ENCODE data around the gene CDR2.

CDR2 gene

DNA sequence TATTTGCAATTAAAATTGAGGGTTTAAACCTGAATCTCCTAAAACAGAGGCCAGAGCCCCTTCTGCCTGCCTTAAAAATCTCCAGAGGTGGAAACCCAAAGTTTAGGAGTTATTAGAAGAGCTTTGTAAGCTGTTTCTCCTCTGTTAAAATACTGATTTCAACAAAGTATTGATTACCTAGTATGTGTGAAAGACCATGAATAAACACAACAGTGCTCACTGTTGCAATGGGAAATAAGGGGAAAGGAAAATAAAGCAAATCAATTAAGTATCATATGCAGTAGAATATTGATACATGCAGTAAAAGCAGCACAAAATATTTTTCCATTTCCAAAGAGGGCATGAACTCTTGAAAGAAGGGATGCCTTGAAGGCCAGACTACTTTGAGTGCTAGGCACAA, 14.7 kb downstream of the CDR2 start:
- peaks cover 3% of the 10 kb centered on the region; the same call in 1 of the 2 replicates for H3K36me3 ChIP-seq (ENCODE audit: insufficient read depth)
- TF ChIP-seq, protein P1, sequence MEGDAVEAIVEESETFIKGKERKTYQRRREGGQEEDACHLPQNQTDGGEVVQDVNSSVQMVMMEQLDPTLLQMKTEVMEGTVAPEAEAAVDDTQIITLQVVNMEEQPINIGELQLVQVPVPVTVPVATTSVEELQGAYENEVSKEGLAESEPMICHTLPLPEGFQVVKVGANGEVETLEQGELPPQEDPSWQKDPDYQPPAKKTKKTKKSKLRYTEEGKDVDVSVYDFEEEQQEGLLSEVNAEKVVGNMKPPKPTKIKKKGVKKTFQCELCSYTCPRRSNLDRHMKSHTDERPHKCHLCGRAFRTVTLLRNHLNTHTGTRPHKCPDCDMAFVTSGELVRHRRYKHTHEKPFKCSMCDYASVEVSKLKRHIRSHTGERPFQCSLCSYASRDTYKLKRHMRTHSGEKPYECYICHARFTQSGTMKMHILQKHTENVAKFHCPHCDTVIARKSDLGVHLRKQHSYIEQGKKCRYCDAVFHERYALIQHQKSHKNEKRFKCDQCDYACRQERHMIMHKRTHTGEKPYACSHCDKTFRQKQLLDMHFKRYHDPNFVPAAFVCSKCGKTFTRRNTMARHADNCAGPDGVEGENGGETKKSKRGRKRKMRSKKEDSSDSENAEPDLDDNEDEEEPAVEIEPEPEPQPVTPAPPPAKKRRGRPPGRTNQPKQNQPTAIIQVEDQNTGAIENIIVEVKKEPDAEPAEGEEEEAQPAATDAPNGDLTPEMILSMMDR (conservative IDR thresholded peaks at IDR 0.05; ENCODE audit: low read depth, low read length), result no peak
- peaks cover 19% of the 10 kb centered on the region; the same call in 1 of the 2 replicates for H3K79me2 ChIP-seq (ENCODE audit: insufficient read depth, low read depth)
- no peak overlapping the region for H3K9ac ChIP-seq
- H2AFZ ChIP-seq (ENCODE audit: low read depth), result no peak overlapping the region
- no peaks in the 10 kb centered on the region for H4K20me1 ChIP-seq (ENCODE audit: insufficient read depth)
- no peak overlapping the region for H3K4me2 ChIP-seq
- no peak overlapping the region for H3K27ac ChIP-seq
- no peaks in the 10 kb centered on the region for H3K27me3 ChIP-seq (ENCODE audit: insufficient read depth, low read depth)
- no peak overlapping the region for H3K4me3 ChIP-seq (IDR thresholded peaks at IDR 0.05; ENCODE audit: insufficient read depth, low read depth, low read length)
- H3K4me1 ChIP-seq (ENCODE audit: low read depth, poor library complexity, severe bottlenecking), result peaks cover 66% of the 10 kb centered on the region

DNA sequence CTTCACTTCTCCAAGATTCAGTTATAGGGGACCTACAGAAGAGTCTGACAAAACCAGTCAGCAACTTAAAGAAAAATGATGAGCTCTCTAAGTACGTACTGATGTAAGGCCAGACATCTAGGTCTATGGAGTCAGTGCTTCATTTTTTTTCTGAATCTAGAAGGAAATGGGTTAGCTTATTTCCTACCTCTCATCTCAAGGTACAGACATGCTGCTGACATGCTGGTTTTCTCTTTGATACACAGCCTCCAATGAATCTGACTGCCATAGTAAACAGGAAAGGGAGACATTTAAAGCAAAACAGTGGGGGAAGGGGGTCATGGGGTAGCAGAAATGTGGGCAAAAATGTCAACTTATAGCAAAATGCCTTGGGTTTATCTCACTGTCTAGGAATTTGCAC, 16.4 kb downstream of the CDR2 start:
- TF ChIP-seq, protein P1 (conservative IDR thresholded peaks at IDR 0.05; ENCODE audit: low read depth, low read length), result no peak
- no peak overlapping the region for H3K9ac ChIP-seq
- no peak overlapping the region for H3K4me2 ChIP-seq
- H3K36me3 ChIP-seq (ENCODE audit: insufficient read depth), result no peaks in the 10 kb centered on the region; the same call in 1 of the 2 replicates
- no peak overlapping the region for H3K4me3 ChIP-seq (IDR thresholded peaks at IDR 0.05; ENCODE audit: insufficient read depth, low read depth, low read length)
- no peaks in the 10 kb centered on the region for H3K27me3 ChIP-seq (ENCODE audit: insufficient read depth, low read depth)
- H3K79me2 ChIP-seq (ENCODE audit: insufficient read depth, low read depth), result peaks cover 19% of the 10 kb centered on the region; the same call in 1 of the 2 replicates
- H4K20me1 ChIP-seq (ENCODE audit: insufficient read depth), result no peaks in the 10 kb centered on the region
- H2AFZ ChIP-seq (ENCODE audit: low read depth), result no peak overlapping the region
- no peak overlapping the region for H3K27ac ChIP-seq
- peaks cover 65% of the 10 kb centered on the region for H3K4me1 ChIP-seq (ENCODE audit: low read depth, poor library complexity, severe bottlenecking)

DNA sequence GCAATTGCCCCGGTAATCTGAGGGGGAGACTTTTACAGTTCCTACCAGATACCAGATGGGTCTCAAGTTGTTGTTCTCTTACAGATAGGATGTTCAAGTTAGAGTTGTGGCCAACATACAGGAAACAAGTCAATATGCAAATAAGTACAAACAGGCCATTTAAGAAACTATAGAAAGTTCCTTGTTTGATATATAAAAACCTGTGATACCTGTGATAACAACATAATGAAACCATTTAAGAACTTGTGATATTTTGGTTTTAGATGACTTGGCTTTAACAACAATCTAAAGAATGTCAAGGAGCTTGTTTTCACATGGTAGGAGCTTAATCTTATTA, 16.8 kb downstream of the CDR2 start:
- H3K4me1 ChIP-seq (ENCODE audit: low read depth, poor library complexity, severe bottlenecking), result peaks cover 61% of the 10 kb centered on the region
- no peak overlapping the region for H3K4me3 ChIP-seq (IDR thresholded peaks at IDR 0.05; ENCODE audit: insufficient read depth, low read depth, low read length)
- no peaks in the 10 kb centered on the region for H3K27me3 ChIP-seq (ENCODE audit: insufficient read depth, low read depth)
- no peak overlapping the region for H3K9ac ChIP-seq
- H3K79me2 ChIP-seq (ENCODE audit: insufficient read depth, low read depth), result peaks cover 20% of the 10 kb centered on the region; the same call in 1 of the 2 replicates
- no peaks in the 10 kb centered on the region; the same call in 1 of the 2 replicates for H3K36me3 ChIP-seq (ENCODE audit: insufficient read depth)
- no peaks in the 10 kb centered on the region for H4K20me1 ChIP-seq (ENCODE audit: insufficient read depth)
- H3K4me2 ChIP-seq, result no peak overlapping the region
- no peak overlapping the region for H2AFZ ChIP-seq (ENCODE audit: low read depth)
- no peak overlapping the region for H3K27ac ChIP-seq
- TF ChIP-seq, protein P1 (conservative IDR thresholded peaks at IDR 0.05; ENCODE audit: low read depth, low read length), result no peak

DNA sequence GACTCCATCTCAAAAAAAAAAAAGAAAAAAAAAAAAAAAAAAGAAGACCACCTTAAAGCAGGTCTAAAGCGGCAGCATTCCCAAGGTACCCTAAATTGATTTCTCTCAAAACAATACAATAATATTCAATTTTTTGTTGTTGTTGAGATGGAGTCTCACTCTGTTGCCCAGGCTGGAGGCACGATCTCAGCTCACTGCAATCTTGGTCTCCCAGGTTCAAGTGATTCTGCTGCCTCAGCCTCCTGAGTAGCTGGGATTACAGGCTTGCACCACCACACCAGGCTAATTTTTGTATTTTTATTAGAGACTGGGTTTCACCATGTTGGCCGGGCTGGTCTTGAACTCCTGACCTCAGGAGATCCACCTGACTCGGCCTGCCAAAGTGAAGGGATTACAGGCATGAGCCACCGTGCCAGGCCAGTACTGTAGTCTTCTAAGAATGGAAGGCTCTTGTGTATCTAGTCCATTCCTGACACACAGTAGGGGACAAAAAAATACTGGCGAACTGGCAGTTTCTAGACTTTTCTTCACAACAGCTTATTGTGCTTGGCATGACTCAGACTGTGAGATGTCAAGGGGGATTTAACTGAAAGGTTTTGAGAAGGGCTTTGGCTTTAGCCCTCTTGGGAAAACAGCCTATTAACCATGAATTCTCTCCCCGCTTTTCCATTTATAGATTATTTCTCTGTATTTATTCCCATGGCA, 17.3 kb downstream of the CDR2 start:
- Histone ChIP-seq H3K27ac (no peak overlapping the region), H3K27me3 (ENCODE audit: insufficient read depth, low read depth) (no peaks in the 10 kb centered on the region), H3K4me2 (no peak overlapping the region), H3K36me3 (ENCODE audit: insufficient read depth) (no peaks in the 10 kb centered on the region; the same call in 1 of the 2 replicates), H2AFZ (ENCODE audit: low read depth) (no peak overlapping the region), H3K9ac (no peak overlapping the region), H4K20me1 (ENCODE audit: insufficient read depth) (no peaks in the 10 kb centered on the region), H3K79me2 (ENCODE audit: insufficient read depth, low read depth) (peaks cover 25% of the 10 kb centered on the region; the same call in 1 of the 2 replicates), H3K4me1 (ENCODE audit: low read depth, poor library complexity, severe bottlenecking) (peaks cover 56% of the 10 kb centered on the region), H3K4me3 (IDR thresholded peaks at IDR 0.05; ENCODE audit: insufficient read depth, low read depth, low read length) (no peak overlapping the region)
- TF ChIP-seq, protein P1 (conservative IDR thresholded peaks at IDR 0.05; ENCODE audit: low read depth, low read length), result no peak

Measured in KMS-11 (cell line).